A673 (cell line): ENCODE measurements around the gene ZHX3. TPM values are rescaled to one million over a fixed set of nuclear protein-coding genes. Genes with fewer than 3 reads are reported as not detected.

Source experiments
- BruUV-seq: library from RNA; stranded (reverse); fragments of 400-500 nt; replicated peaks from 2 replicates; lab custom pipeline; 2021; lab: Mats Ljungman, UMichigan
- CTCF ChIA-PET: fragments of 300-600 bp; sonication (Branson Sonifier 250); formaldehyde crosslinking; loops from one replicate; lab custom pipeline; 2022; ENCODE audit warnings: antibody characterized with exemption; lab: Charles Lee
- POLR2A ChIA-PET: fragments of 300-600 bp; sonication (Branson Sonifier 250); formaldehyde crosslinking; loops from one replicate; lab custom pipeline; 2022; ENCODE audit warnings: antibody characterized with exemption; ENCODE audit not compliant: low non-redundant PET; lab: Charles Lee
- DNase-seq: peaks from one replicate; pipeline ENCODE4 v3.0.0-alpha.2; 2015; ENCODE audit warnings: low spot score
- H3K27ac ChIP-seq: fragments of 200-600 bp; sonication (generic); 2 replicates; pipeline ENCODE4 v1.5.1; 2016; ENCODE audit warnings: mixed run types, low read depth, mild to moderate bottlenecking, mixed read lengths, antibody characterized with exemption, low read length; ENCODE audit not compliant: poor library complexity, severe bottlenecking
- H3K27me3 ChIP-seq: fragments of 200-600 bp; sonication (generic); replicated peaks from 2 replicates; pipeline ENCODE4 v1.6.1; 2017; ENCODE audit warnings: mixed run types, low read depth, mild to moderate bottlenecking, mixed read lengths, antibody characterized with exemption, low read length; ENCODE audit not compliant: insufficient read depth, poor library complexity
- H3K36me3 ChIP-seq: fragments of 200-600 bp; sonication (generic); 2 replicates; pipeline ENCODE4 v1.6.1; 2016; ENCODE audit warnings: mixed run types, mild to moderate bottlenecking, mixed read lengths, antibody characterized with exemption, low read length; ENCODE audit not compliant: insufficient read depth, poor library complexity, severe bottlenecking
- H3K4me1 ChIP-seq: fragments of 200-600 bp; sonication (generic); 2 replicates; pipeline ENCODE4 v1.6.1; 2017; ENCODE audit warnings: mixed run types, mild to moderate bottlenecking, mixed read lengths, antibody characterized with exemption, low read length; ENCODE audit not compliant: insufficient read depth, poor library complexity, severe bottlenecking
- H3K4me3 ChIP-seq: fragments of 200-600 bp; sonication (generic); 2 replicates; pipeline ENCODE4 v1.5.1; 2016; ENCODE audit warnings: low read depth, mixed run types, mild to moderate bottlenecking, mixed read lengths, low read length; ENCODE audit not compliant: poor library complexity, severe bottlenecking
- H3K9me3 ChIP-seq: fragments of 200-600 bp; sonication (generic); 2 replicates; pipeline ENCODE4 v1.6.1; 2016; ENCODE audit warnings: mixed run types, low read depth, mild to moderate bottlenecking, mixed read lengths, antibody characterized with exemption, low read length; ENCODE audit not compliant: poor library complexity, severe bottlenecking
- EZH2 ChIP-seq: fragments of 200-600 bp; sonication (generic); IDR thresholded peaks from 2 replicates; pipeline ENCODE4 v1.6.1; 2017; ENCODE audit warnings: borderline replicate concordance, low read depth, mild to moderate bottlenecking, mixed read lengths, antibody characterized with exemption, low read length; ENCODE audit not compliant: poor library complexity, severe bottlenecking
- intact Hi-C: fragments of 100-400 bp; cut with micrococcal nuclease; formaldehyde crosslinking; loops from one replicate; pipeline ENCODE4 v1.10.0; 2022; ENCODE audit not compliant: unreplicated experiment
- total RNA-seq: library from RNA; stranded (reverse); gene quantifications from 2 replicates; pipeline ENCODE4 v1.2.3, GENCODE V29; 2021
- TF ChIP-seq, protein P1 (sequence below): fragments of 300-800, 200-600 bp; sonication (generic); conservative IDR thresholded peaks from 2 replicates; pipeline ENCODE4 v1.5.1; 2017; ENCODE audit warnings: low read depth, mild to moderate bottlenecking, antibody characterized with exemption, low read length, moderate library complexity, mixed read lengths

ZHX3 gene
- total RNA-seq, 1 experiment from 2014 or later: 14.0 TPM

DNA sequence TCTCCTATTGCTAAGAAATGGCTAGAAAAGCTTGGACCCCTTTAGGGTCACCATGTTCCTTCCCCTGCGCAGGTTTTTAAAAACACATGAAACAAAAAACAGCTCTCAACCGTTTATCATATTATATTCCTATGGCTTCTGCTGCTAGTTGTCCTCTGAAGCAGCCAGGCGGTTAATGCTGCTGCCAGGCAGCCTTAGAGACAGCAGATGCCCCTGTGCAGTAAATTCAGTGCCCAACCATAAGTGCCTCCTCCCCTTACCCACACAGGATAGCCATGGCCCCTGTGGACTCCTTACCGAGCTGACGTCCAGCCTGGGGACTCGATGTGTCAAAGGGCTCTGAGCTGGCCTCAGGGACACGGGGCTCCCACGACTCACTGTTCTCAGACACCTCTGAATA, 115.8 kb downstream of the ZHX3 start:
- BruUV-seq: no TSS peak
- peaks cover 12% of the 10 kb centered on the region for H3K9me3 ChIP-seq
- TF ChIP-seq, protein P1, sequence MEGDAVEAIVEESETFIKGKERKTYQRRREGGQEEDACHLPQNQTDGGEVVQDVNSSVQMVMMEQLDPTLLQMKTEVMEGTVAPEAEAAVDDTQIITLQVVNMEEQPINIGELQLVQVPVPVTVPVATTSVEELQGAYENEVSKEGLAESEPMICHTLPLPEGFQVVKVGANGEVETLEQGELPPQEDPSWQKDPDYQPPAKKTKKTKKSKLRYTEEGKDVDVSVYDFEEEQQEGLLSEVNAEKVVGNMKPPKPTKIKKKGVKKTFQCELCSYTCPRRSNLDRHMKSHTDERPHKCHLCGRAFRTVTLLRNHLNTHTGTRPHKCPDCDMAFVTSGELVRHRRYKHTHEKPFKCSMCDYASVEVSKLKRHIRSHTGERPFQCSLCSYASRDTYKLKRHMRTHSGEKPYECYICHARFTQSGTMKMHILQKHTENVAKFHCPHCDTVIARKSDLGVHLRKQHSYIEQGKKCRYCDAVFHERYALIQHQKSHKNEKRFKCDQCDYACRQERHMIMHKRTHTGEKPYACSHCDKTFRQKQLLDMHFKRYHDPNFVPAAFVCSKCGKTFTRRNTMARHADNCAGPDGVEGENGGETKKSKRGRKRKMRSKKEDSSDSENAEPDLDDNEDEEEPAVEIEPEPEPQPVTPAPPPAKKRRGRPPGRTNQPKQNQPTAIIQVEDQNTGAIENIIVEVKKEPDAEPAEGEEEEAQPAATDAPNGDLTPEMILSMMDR: no peak
- no peak for TF ChIP-seq EZH2
- H3K36me3 ChIP-seq: no peaks in the 10 kb centered on the region
- no peaks in the 10 kb centered on the region for H3K4me1 ChIP-seq
- no peaks in the 10 kb centered on the region for H3K27me3 ChIP-seq
- no peak overlapping the region for H3K27ac ChIP-seq
- no peak overlapping the region for H3K4me3 ChIP-seq
- CTCF ChIA-PET: no interaction called here
- POLR2A ChIA-PET: no interaction called here
- no peak for DNase-seq
- intact Hi-C loops: no loop called here

DNA sequence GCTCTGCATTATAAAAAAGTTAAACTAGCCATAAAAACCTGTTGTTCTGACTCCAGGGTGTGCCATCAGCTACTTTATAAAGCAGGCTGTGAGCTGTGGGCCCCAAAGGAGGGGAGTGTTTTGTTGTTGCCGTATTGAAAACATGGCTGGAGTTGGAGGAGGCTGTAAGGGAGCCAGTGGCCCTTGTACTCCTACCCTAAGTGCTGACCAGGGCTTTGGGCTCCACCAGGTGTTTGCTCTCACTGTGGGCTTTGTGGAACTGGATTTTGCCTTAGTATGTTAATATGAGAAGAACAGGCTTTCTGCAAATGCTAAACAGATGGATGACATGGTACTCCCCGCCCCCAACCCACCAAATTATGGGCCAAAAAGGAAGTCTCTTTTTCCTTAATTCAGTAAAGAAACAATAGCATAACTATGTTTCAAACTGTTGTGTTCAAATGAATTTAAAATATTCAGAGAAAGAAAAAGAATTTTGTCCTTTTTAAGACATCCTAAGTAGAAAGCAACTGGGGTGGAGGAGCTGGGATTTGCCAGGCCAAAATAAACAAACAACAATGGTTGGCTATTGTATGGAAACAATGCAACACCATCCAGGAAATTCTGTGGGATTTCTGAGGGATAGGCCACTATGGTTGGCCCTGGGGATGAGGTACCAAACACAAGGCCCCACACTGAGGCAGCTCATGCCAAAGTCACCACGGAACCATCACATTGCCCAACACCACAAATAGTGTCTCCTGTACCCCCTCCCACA, 116.9 kb downstream of the ZHX3 start:
- Histone ChIP-seq H3K9me3 (peaks cover 12% of the 10 kb centered on the region), H3K27me3 (no peaks in the 10 kb centered on the region), H3K27ac (no peak overlapping the region), H3K4me3 (no peak overlapping the region), H3K4me1 (no peaks in the 10 kb centered on the region), H3K36me3 (no peaks in the 10 kb centered on the region)
- TF ChIP-seq, protein P1: no peak
- no peak for TF ChIP-seq EZH2
- no TSS peak for BruUV-seq
- ChIA-PET CTCF (no interaction called here), POLR2A (no interaction called here)
- no peak for DNase-seq
- intact Hi-C loops: no loop called here

DNA sequence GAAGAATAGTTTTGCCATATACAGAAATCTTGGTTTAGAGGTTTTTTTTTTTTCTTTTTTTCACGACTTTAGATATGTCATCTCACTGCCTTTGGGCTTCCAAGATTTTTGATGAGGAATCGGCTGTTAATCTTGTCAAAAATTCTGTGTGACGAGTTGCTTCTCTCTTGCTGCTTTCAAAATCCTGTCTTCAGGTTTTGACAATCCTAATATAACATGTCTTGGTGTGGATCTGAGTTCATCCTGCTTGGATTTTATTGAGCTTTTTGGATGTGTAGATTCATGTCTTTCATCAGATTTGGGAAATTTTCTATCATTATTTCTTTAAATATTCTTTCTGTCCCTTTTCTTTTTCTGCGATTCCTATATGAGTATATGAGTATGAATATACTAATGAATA, 119.1 kb downstream of the ZHX3 start:
- TF ChIP-seq, protein P1: no peak
- TF ChIP-seq EZH2: no peak
- CTCF ChIA-PET: no interaction called here

More for the DNA sequence above, 119.1 kb downstream of the ZHX3 start:
- intact Hi-C loops: no loop called here
- no TSS peak for BruUV-seq
- Histone ChIP-seq H3K36me3 (no peaks in the 10 kb centered on the region), H3K4me3 (no peak overlapping the region), H3K27ac (no peak overlapping the region), H3K27me3 (no peaks in the 10 kb centered on the region), H3K9me3 (peaks cover 12% of the 10 kb centered on the region), H3K4me1 (no peaks in the 10 kb centered on the region)
- DNase-seq: no peak
- POLR2A ChIA-PET: no interaction called here
